H1 (cell line): ENCODE measurements around the gene CLDN14. TPM values are rescaled to one million over a fixed set of nuclear protein-coding genes. Genes with fewer than 3 reads are reported as not detected.

Experiments used
- CTBP2 ChIP-seq: IDR thresholded peaks from 2 replicates; pipeline ENCODE4 v1.7.0; 2011; ENCODE audit warnings: borderline replicate concordance, mild to moderate bottlenecking, moderate library complexity, mixed read lengths, low read length; ENCODE audit not compliant: insufficient read depth, insufficient read length
- NANOG ChIP-seq: IDR thresholded peaks from 2 replicates; pipeline ENCODE4 v1.6.1; 2011; ENCODE audit warnings: low read length, low read depth, mild to moderate bottlenecking, inconsistent platforms; ENCODE audit not compliant: insufficient read depth, poor library complexity, severe bottlenecking
- RFX5 ChIP-seq: IDR thresholded peaks from 2 replicates; pipeline ENCODE4 v1.6.1; 2011; ENCODE audit warnings: low read depth, low read length, improper control_type of control experiment, borderline replicate concordance
- SP2 ChIP-seq: IDR thresholded peaks from 2 replicates; pipeline ENCODE4 v1.6.1; 2012; ENCODE audit warnings: mild to moderate bottlenecking, low read length, inconsistent platforms
- polyA plus RNA-seq, 7 experiments: library from polyadenylated mRNA; depleted of rRNA in 3 of 7; stranded (reverse) in 5 of 7; unstranded in 2 of 7; fragments of >200 nt in 5 of 7; fragments of 200-250 nt in 2 of 7; gene quantifications; 1 replicate in 5 of 7; 2 replicates in 1 of 7; 4 replicates in 1 of 7; pipeline versions ENCODE4 v1.2.1 to v1.2.3, GENCODE V29; 2011 to 2013; ENCODE audit warnings: missing spikeins in 2 of 7, mixed read lengths in 2 of 7
- total RNA-seq: library from RNA; stranded (reverse); fragmentation: NEBNext Ultra II Directional; extraction: Animal tissue kit (Norgen Biotek cat#: 25700); gene quantifications from 2 replicates; pipeline ENCODE4 v1.2.1, GENCODE V29; 2021

CLDN14 gene
- total and polyA plus RNA-seq, 2 of the 8 experiments (the other 6 are each of a cell fraction or from before 2014, with no cell fraction given): 0.08 TPM; not detected in 1

DNA sequence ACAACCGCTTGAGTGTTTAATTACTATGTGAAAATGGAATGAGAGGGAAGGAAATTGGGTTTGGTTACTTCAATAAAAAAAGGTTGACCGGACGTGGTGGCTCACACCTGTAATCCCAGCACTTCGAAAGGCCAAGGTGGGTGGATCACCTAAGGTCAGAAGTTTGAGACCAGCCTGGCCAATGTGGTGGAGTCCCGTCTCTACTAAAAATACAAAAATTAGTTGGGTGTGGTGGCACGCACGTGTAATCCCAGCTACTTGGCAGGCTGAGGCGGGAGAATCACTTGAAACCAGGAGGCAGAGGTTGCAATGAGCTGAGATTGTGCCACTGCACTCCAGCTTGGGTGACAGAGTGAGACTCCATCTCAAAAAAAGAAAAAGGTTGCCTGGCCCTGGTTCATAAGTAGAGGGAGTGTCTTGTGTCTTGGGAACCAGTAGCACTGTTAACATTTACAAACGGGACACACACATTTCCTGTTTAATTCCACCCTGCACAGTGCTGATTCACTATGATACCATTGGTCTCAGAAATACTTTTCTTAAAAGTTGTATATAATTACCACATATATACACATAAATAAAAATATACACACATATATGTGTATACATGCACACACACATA, 27.6 kb upstream of the CLDN14 start (continued):
- TF ChIP-seq NANOG (no peak), CTBP2 (no peak), RFX5 (no peak), SP2 (no peak)
